ENCODE measurements around the gene EXOC7. TPM values are rescaled to one million over a fixed set of nuclear protein-coding genes. Genes with fewer than 3 reads are reported as not detected.
A peak's percentile ranks its signal among the peaks of the same experiment; 100 is the strongest.
"Not testable (repeated sequence)": the region's sequence is repeated elsewhere in the genome, so short reads cannot be mapped to it uniquely, and the experiment has no call there.

The EXOC7 gene
- total RNA-seq, 1 experiment from 2014 or later, result 133 TPM

- Histone ChIP-seq H3K36me3 (peaks cover 20% of the 10 kb centered on the region), H3K9me3 (replicated peaks) (peaks cover 3% of the 10 kb centered on the region; the same call in 1 of the 2 replicates), H3K27ac (no peak within 1 kb of the TSS), H3K4me1 (replicated peaks) (peaks cover 38% of the 10 kb centered on the region), H3K4me3 (no peak within 1 kb of the TSS), H3K27me3 (replicated peaks) (peaks cover 61% of the 10 kb centered on the region)
- no peak for DNase-seq (ENCODE audit: low read depth in 1 of 2, low spot score in 2 of 2)
Measured at GRCh38 chr17:76074390-76075363, 28.9 kb downstream of the EXOC7 start, which contains the start of gene GALR2. Gene GALR2, plus strand, starts transcription at chr17:76074781. Its CDS starts 103 bp downstream, at chr17:76074884.

GRCh38 chr17:76072148-76072858 lies 31.3 kb downstream of the EXOC7 start, which contains the start of gene SRP68:
Gene SRP68, minus strand, starts transcription at chr17:76072517. Its CDS starts 26 bp downstream, at chr17:76072491.
- Histone ChIP-seq H3K27me3 (replicated peaks) (peaks cover 39% of the 10 kb centered on the region), H3K9me3 (replicated peaks) (peaks cover 3% of the 10 kb centered on the region; the same call in 1 of the 2 replicates), H3K4me3 (peak within 1 kb of the TSS; percentile 67), H3K36me3 (peaks cover 40% of the 10 kb centered on the region), H3K27ac (peak within 1 kb of the TSS; percentile 40), H3K4me1 (replicated peaks) (peaks cover 36% of the 10 kb centered on the region)
- DNase-seq (ENCODE audit: low read depth in 1 of 2, low spot score in 2 of 2), result peak; percentile 91 to 97

- peaks cover 47% of the 10 kb centered on the region for H3K36me3 ChIP-seq
- H3K27ac ChIP-seq, result peak overlapping the region; percentile 40
- H3K27me3 ChIP-seq (replicated peaks), result peaks cover 32% of the 10 kb centered on the region
- no peaks in the 10 kb centered on the region for H3K9me3 ChIP-seq (replicated peaks)
- peak in 1 of 2 experiments; percentile 61 for DNase-seq (ENCODE audit: low read depth in 1 of 2, low spot score in 2 of 2)
- H3K4me3 ChIP-seq, result peak overlapping the region; percentile 67
- H3K4me1 ChIP-seq (replicated peaks), result peaks cover 29% of the 10 kb centered on the region
Measured at GRCh38 chr17:76071531-76072147, 31.9 kb downstream of the EXOC7 start.

GRCh38 chr17:76065775-76066174 lies 37.8 kb downstream of the EXOC7 start:
- no peak overlapping the region for H3K4me3 ChIP-seq
- no peaks in the 10 kb centered on the region for H3K9me3 ChIP-seq (replicated peaks)
- peaks cover 3% of the 10 kb centered on the region for H3K4me1 ChIP-seq (replicated peaks)
- no peaks in the 10 kb centered on the region for H3K27me3 ChIP-seq (replicated peaks)
- DNase-seq (ENCODE audit: low read depth in 1 of 2, low spot score in 2 of 2), result no peak
- peaks cover 90% of the 10 kb centered on the region for H3K36me3 ChIP-seq
- no peak overlapping the region for H3K27ac ChIP-seq

GRCh38 chr17:76063875-76064546 lies 39.6 kb downstream of the EXOC7 start:
- no peak overlapping the region for H3K27ac ChIP-seq
- no peaks in the 10 kb centered on the region for H3K4me1 ChIP-seq (replicated peaks)
- DNase-seq (ENCODE audit: low read depth in 1 of 2, low spot score in 2 of 2), result no peak
- H3K27me3 ChIP-seq (replicated peaks), result no peaks in the 10 kb centered on the region
- no peaks in the 10 kb centered on the region for H3K9me3 ChIP-seq (replicated peaks)
- H3K36me3 ChIP-seq, result peaks cover 90% of the 10 kb centered on the region
- no peak overlapping the region for H3K4me3 ChIP-seq

GRCh38 chr17:76058264-76058663 lies 45.3 kb downstream of the EXOC7 start:
- H3K4me3 ChIP-seq; H3K9me3 ChIP-seq (replicated peaks); H3K27me3 ChIP-seq (replicated peaks); H3K4me1 ChIP-seq (replicated peaks); DNase-seq (ENCODE audit: low read depth in 1 of 2, low spot score in 2 of 2); H3K27ac ChIP-seq: not testable (repeated sequence)
- H3K36me3 ChIP-seq, result peaks cover 92% of the 10 kb centered on the region

GRCh38 chr17:76056882-76057281 lies 46.7 kb downstream of the EXOC7 start:
- no peak for DNase-seq (ENCODE audit: low read depth in 1 of 2, low spot score in 2 of 2)
- H3K36me3 ChIP-seq, result peaks cover 94% of the 10 kb centered on the region

GRCh38 chr17:76054112-76054476 lies 49.5 kb downstream of the EXOC7 start:
- H3K36me3 ChIP-seq, result peaks cover 96% of the 10 kb centered on the region
- H3K27ac ChIP-seq, result no peak overlapping the region
- H3K9me3 ChIP-seq (replicated peaks), result no peaks in the 10 kb centered on the region
- H3K4me3 ChIP-seq, result no peak overlapping the region
- H3K4me1 ChIP-seq (replicated peaks), result peaks cover 13% of the 10 kb centered on the region
- DNase-seq (ENCODE audit: low read depth in 1 of 2, low spot score in 2 of 2), result no peak
- no peaks in the 10 kb centered on the region for H3K27me3 ChIP-seq (replicated peaks)

More at GRCh38 chr17:76056882-76057281, 46.7 kb downstream of the EXOC7 start:
- H3K9me3 ChIP-seq (replicated peaks), result no peaks in the 10 kb centered on the region
- H3K27me3 ChIP-seq (replicated peaks), result no peaks in the 10 kb centered on the region
- peaks cover 10% of the 10 kb centered on the region for H3K4me1 ChIP-seq (replicated peaks)
- no peak overlapping the region for H3K4me3 ChIP-seq
- no peak overlapping the region for H3K27ac ChIP-seq

GRCh38 chr17:76053246-76054111 lies 50.1 kb downstream of the EXOC7 start:
- peaks cover 96% of the 10 kb centered on the region for H3K36me3 ChIP-seq
- no peak overlapping the region for H3K27ac ChIP-seq
- H3K4me1 ChIP-seq (replicated peaks), result peaks cover 19% of the 10 kb centered on the region
- no peak for DNase-seq (ENCODE audit: low read depth in 1 of 2, low spot score in 2 of 2)
- no peak overlapping the region for H3K4me3 ChIP-seq
- H3K27me3 ChIP-seq (replicated peaks), result no peaks in the 10 kb centered on the region
- no peaks in the 10 kb centered on the region for H3K9me3 ChIP-seq (replicated peaks)

GRCh38 chr17:76051561-76051960 lies 52.0 kb downstream of the EXOC7 start:
- H3K4me3 ChIP-seq, result no peak overlapping the region
- peaks cover 25% of the 10 kb centered on the region for H3K4me1 ChIP-seq (replicated peaks)
- H3K36me3 ChIP-seq, result peaks cover 93% of the 10 kb centered on the region
- H3K9me3 ChIP-seq (replicated peaks), result no peaks in the 10 kb centered on the region
- H3K27ac ChIP-seq, result no peak overlapping the region
- no peaks in the 10 kb centered on the region for H3K27me3 ChIP-seq (replicated peaks)
- no peak for DNase-seq (ENCODE audit: low read depth in 1 of 2, low spot score in 2 of 2)

GRCh38 chr17:76050538-76051467 lies 52.8 kb downstream of the EXOC7 start:
- Histone ChIP-seq H3K36me3 (peaks cover 93% of the 10 kb centered on the region), H3K27ac (no peak overlapping the region), H3K9me3 (replicated peaks) (no peaks in the 10 kb centered on the region), H3K4me1 (replicated peaks) (peaks cover 25% of the 10 kb centered on the region), H3K4me3 (no peak overlapping the region), H3K27me3 (replicated peaks) (no peaks in the 10 kb centered on the region)
- no peak for DNase-seq (ENCODE audit: low read depth in 1 of 2, low spot score in 2 of 2)

Measured in SJSA1 (cell line).